Stimulated activated CD4-positive, alpha-beta T cell treated with anti-CD3 and anti-CD28 coated beads, Interleukin-15, amount 100 ng/mL, for 1 hour (primary cell): ENCODE measurements around the gene FAIM.
"Not testable (repeated sequence)": the region's sequence is repeated elsewhere in the genome, so short reads cannot be mapped to it uniquely, and the experiment has no call there.

ENCODE experiments used
- DNase-seq, 2 donors: peaks; one replicate each; pipeline ENCODE4 v3.0.0-alpha.2; 2020; ENCODE audit warnings: low read depth in 1 of 2, low spot score in 1 of 2

The FAIM gene, protein sequence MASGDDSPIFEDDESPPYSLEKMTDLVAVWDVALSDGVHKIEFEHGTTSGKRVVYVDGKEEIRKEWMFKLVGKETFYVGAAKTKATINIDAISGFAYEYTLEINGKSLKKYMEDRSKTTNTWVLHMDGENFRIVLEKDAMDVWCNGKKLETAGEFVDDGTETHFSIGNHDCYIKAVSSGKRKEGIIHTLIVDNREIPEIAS

DNA sequence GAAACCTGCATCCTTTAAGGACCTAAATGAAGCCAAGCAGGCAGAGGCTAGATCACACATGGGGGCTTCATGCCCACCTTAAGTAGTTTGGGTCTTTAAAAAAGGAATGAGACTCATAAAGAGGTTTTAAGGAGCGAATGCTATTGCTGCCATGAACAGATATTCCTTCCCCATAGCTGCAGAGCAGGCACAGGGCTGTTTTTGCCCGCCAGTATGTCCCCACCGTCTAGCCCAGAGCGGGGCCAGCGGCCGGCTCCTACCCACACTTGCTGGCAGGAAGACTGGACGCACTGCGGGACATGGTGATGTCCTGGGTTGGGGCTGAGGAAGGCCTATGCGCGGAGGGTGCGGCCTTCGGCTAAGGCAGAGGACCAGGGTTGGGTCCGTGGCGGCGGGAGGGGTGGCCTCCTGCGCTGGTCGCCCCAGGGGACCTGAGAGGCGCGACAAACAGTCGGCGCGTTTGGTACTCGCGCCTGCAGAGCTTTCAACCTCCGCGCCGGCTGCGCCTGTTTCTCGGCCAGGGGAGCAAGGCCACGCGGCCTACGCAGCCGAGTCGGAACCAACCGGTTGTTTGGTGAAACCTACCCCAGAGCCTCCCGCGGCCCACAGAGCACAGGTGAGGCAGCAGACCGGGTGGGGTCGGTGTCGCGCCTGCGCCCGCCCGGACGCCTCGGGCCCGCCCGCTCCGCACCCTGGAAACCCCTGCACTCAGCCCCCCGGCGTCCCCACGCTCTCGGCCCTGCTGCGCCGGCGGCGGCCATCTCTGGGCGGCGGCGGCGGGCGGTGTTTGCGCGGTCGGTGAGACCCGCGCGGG, at the start of gene FAIM:
TSS of gene FAIM (plus strand) at position 450 of the 814 bp plus-strand sequence. CDS start 10,956 bp downstream, outside the sequence.
- DNase-seq = peak; percentile 43 to 51

DNA sequence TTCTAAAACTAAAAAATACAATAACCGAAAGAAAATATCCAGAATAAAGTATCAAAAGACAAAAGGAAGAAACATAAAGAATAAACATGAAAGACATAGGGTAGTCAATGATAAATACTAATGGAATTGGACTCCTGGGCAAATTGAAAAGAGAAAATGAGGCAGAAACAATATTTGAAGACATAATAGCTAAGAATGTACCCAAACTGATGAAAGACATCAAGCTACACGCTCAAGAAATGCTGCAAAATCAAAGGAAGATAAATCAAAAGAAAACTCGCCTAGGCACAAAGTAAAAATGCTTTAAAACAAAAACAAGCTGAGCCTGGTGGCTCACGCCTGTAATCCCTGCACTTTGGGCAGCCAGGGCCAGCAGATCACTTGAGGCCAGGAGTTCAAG, 49.4 kb upstream of the FAIM start:
- no peak for DNase-seq

DNA sequence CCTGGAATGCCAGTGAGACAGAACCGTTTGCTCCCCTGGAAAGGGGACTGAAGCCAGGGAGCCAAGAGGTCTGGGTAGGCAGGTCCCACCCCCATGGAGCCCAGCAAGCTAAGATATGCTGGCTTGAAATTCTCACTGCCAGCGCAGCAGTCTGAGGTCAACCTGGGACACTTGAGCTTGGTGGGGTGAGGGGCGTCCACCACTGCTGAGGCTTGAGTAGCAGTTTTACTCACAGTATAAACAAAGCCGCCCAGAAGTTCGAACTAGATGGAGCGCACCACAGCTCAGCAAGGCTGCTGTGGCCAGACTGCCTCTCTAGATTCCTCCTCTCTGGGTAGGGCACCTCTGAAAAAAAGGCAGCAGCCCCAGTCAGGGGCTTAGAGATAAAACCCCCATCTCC, 48.1 kb upstream of the FAIM start:
- DNase-seq = no peak

DNA sequence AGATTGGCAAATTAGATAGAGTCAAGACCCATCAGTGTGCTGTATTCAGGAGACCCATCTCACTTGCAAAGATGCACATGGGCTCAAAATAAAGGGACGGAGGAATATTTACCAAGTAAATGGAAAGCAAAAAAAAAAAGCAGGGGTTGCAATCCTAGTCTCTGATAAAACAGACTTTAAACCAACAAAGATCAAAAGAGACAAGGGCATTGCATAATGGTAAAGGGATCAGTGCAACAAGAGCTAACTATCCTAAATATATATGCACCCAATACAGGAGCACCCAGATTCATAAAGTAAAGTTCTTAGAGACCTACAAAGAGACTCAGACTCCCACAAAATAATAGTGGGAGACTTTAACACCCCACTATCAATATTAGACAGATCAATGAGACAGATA, 45.7 kb upstream of the FAIM start:
- not testable (repeated sequence) for DNase-seq

DNA sequence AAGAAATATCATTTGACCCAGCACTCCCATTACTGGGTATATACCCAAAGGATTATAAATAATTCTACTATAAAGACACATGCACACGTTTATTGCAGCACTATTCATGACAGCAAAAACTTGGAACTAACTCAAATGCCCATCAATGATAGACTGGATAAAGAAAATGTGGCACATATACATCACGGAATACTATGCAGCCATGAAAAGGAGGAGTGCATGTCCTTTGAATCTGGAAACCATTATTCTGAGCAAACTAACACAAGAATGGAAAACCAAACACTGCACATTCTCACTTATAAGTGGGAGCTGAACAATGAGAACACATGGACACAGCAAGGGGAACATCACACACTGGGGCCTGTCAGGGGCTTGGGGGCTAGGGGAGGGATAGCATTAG, 42.3 kb upstream of the FAIM start:
- DNase-seq = not testable (repeated sequence)

DNA sequence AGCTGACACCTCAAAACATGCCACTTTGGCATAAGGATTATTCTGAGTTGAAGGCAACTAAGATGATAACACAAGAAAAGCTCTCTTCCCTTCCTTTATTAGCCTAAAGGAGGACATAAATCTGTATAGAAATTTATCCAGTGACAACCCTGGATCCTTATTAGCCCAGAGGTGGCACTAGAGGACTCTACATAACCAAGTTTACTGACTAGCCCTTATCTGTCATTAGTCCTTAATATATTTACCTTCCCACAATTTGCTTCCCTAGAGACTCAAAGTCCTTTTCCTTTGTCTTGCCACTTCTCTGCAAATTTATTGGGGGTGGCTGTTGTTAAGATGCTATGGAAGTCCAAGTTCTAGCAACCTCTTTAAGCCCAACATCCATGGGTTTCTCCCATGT, 41.2 kb upstream of the FAIM start:
- no peak for DNase-seq

DNA sequence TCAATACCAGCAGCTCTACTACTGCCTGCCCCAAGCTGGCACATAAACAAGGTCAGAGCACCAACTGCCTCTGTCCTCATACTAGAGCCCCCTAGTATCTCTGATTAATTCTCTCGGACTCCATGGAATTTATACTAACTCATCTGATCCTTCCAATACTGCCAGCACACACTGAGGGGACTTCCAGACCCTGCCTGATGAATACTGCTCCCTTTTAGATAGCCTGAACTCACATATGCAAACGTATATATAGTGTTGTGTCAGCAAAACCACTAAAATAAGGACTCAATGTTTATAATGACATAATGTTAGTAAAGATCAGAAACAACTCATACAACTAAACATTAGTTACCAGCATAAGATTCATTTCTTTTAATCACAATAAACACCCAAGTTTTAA, 39.5 kb upstream of the FAIM start:
- DNase-seq = no peak

DNA sequence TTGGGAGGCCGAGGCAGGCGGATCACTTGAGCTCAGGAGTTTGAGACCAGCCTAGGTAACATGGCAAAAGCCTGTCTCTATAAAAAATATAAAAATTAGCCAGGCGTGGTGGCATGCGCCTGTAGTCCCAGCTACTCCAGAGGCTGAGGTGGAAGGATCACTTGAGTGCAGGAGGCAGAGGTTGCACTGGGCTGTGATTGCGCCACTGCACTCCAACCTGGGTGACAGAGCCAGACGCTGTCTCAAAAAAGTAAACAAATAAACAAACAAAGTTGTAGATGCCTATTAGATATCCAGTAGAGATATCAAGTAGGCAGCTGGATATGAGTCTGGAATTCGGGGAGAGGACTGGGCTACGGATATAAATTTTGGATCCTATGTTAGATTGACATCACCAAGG, 38.9 kb upstream of the FAIM start:
- not testable (repeated sequence) for DNase-seq

DNA sequence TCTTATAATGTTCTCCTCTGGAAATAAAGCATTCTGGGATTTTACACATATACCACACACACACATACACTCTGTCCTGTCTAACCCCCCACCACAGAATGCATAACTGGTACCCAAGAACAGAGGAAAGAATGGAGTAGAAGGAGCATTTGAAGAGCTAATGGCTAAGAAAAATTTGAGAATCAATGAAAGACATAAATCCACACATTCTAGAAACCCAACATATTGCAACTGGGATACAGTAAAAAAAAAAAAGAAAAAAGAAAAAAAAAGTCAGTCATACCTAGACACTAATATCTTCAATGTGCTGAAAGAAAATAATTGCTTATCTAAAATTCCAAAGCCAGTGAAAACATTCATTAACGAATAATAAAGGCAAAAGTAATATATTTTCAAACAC, 35.4 kb upstream of the FAIM start:
- DNase-seq = no peak

DNA sequence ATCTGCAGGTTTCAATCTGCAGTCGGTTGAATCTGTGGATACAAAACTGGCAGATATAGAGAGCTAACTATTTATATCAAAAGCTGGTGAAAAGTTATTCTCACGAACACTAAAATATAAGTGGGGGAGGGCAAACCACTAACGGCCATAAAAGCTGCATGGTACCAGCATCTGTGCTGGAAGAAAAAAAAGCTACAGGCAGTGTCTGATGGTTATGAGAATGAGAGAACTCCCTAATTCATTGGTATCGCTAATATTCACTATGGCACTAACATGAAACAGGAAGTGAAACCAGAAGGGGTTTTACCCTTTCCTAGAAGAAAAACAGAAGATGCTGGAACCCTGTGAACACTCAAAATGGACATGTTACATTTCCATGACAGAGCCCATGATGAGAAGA, 30.4 kb upstream of the FAIM start:
- DNase-seq = no peak

DNA sequence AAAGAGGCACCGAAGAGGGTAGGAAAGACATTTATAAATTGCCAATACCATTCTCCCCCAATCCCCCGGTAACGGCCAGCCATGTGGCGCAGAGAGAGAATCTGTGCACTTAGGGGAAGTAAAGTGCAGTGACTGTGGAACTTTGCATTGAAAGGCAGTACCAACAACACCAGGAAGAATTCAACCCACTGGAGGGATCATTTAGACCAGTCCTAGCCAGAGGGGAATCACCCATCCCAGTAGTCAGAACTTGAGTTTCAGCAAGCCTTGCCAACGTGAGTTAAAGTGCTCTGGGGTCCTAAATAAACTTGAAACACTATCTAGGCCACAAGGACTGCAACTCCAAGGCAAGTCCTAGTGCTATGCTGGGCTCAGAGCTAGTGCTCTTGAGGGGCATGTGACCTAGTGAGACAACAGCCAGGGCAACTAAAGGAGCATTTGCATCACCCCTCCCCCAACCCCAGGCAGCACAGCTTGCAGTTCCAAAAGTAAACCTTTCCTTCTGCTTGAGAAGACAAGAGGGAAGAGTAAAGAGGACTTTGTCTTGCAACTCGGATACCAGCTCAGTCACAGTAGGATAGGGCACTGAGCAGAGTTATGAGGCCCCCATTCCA, 29.5 kb upstream of the FAIM start:
- DNase-seq = no peak

DNA sequence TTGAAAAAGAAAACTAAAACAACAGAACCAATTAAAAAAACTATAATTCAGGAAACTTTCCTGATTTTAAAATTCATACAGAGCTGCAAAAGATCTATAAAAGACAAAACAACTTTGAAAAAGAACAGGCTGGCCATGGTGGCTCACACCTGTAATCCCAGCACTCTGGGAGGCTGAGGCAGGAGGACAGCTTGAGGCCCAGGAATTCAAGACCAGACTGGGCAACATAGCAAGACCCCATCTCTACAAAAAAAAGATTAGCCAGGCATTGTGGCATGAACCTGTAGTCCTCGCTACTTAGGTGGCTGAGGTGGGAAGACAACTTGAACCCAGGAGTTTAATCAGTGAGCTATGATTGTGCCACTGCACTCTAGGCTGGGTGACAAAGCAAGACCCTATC, 21.2 kb upstream of the FAIM start:
- no peak for DNase-seq

DNA sequence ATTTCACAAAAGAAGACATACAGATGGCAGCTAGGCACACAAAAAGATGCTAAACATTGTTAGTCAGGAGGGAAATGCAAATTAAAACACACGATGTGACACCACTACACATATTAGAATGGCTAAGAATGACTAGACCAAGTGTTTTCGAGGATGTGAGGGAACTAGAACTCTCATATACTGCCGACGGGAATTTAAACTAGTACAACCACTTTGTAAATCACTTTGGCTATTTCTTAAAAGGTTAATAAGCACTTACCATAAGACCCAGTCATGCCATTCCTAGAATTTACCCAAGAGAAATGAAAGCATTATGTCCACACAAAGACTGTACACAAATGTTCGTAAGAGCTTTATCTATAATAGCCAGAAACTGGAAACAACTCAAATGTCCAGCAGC, 20.1 kb upstream of the FAIM start:
- no peak for DNase-seq

DNA sequence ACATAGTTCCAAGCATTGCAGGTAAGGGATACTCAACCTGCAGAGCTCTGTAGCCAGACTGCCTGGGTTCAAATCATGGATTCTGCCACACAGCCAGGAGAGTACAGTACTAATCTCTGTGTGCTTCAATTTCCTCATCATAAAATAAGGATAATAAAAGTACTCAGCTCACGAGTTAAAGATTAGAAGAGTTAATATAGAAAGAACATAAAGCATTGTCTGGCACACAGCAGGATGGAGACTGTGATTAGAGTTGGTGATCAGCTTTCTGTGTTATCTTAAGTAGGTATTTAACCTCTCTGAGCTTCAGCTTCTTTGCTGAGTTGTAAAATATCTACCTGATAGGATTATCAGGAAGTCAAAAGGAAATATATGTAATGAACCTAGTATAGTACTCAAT, 17.2 kb upstream of the FAIM start:
- no peak for DNase-seq

DNA sequence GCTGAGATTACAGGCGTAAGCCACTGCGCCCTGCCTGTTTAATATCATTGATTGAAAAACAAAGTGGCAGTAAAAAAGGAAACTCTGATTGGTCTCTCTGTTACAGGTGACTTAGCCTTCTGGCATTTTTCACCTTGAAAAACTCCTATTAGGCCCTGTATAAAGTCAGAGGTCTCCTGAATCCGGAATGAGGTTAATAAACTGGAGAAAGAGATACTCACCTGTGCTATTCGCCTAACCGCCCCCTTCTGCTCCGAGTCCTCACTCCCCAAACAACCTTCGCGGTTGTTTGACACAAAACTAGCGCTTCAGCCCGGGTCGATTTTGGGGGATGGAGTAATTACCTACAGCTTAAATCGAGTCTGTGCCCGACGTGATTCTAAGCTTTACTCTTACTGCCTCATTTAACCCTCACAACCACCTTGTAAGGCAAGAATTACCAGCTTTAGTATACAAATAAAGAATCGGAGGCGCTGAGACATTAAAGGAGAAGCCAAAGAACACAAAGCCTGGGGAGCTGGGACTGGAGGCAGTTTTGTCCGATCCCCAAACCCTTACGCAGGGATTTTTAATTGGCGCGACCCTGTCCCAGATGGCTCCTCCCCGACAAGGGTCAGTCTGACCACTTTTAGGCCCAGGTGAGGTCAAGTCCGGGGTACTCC, 15.0 kb upstream of the FAIM start:
- no peak for DNase-seq

DNA sequence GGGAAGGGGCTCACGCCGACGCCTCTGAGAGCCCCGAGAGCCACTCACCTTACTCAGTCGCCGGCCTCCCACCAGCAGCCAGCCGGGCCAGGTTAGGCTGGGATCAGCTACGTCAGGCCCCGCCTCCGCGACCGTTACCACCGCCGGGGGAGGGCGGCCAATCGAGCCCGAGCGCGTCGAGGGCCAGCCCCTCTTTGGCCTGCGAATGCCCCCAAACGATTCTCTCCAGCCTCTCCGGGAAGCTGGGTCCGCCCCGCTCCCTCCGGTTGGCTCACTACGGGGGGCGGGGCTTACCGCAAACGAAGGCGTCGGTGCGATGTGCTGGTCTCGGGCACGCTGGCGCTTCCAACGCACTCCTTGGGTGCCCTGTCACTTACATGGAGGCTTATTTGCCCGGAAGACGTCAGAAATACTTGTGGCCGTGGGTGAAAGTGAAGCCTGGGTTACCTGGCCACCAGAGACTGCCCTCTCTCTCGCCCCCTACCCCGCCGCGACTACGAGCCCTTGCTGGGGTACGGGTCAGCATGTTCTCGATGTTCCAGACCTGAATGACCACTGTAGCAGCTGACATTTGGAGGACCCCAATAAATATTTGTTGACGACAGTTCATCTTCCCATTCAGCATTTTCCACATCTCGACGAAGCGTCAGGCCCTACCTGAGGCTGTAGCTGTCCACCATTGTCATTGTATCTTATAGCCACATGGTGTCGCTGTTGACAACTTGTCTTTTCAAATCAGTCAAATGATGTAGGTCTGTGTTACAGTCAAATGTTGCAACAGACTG, 14.2 kb upstream of the FAIM start, which contains the start of gene CEP70:
TSS of gene CEP70 (minus strand) at position 111 of the 785 bp plus-strand sequence. CDS start 21,333 bp downstream, outside the sequence.
- DNase-seq = peak; percentile 77 to 78

DNA sequence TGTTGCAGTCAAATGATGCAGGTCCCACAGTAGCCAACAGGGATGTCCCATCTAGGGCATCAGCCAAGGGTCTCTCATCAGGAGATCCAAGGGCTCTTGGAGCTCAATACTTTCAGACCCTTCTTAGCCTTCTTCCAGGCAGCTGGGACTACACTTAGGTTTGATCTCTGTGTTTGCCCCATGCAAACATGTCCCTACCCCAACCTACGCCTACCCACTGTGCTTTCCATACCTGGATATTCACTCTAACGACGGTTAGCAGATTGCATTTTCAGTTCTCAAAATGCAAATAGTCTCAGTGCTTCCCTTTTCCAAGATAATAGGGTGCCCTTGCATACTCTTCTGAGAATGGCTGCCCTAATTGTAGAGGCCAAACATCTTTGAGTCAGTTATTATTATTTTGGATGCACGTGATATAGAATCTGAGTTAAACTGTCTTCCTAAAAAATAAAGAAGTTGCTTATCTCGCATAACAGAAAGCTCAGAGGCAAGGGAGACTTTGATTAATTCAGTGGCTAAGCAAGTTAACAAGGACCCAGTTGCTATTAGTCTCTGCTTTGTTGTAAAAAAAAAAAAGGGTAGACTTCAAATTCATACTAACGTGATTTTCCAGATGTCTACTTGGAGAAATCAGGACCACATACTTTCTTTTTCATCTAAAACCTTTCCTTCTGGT, 13.5 kb upstream of the FAIM start:
- no peak for DNase-seq

DNA sequence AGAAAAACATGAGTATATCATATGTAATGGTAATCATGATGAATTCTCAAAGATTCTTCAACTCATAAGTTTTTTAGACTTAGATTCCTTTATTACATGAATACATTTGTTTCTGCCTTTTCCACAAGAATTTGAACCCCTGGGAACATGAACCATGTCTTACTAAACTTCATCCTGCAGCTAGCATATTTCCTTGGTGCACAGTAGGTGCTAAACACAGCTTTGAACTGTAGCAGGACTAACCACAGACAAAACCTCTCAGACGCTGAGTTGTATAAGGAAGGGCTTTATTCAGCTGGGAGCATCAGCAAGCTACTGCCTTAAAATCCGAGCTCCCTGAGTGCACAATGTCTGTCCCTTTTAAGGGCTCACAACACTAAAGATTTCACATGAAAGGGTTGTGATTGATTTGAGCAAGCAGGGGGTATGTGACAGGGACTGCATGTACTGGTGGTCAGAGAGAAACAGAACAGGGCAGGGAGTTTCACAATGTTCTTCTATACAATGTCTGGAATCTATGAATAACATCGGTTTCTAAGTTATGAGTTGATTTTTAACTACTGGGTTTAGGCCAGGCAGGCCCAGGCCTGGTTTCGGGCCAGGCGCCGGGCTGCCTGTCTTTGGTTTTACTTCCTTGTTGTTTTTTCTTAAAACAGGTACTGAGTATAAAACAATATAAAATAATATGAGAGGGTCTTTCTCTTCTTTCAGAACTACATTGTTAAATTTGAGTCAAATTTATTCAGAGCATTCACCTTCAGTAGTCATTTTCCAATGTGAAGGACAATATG, 11.2 kb upstream of the FAIM start:
- not testable (repeated sequence) for DNase-seq

DNA sequence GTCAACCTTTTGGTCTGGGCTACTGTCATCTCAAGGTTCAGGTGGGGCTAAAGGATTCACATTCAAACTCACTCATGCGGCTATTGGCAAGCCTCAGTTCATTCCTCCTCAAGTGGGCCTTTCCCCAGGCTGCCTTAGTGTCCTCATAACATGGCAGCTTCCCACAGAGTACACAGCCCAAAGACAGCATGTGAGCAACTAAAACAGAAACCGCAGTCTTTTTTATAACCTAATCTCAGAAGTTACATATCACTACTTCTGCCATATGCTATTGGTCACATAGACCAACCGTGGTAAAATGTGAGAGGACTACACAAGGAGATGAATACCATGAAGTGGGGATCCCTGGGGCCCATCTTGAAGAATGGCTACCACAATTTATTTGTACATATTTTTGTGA, 10.0 kb upstream of the FAIM start:
- DNase-seq = no peak
